ENCODE results near the gene HORMAD2.

HORMAD2 gene

DNA sequence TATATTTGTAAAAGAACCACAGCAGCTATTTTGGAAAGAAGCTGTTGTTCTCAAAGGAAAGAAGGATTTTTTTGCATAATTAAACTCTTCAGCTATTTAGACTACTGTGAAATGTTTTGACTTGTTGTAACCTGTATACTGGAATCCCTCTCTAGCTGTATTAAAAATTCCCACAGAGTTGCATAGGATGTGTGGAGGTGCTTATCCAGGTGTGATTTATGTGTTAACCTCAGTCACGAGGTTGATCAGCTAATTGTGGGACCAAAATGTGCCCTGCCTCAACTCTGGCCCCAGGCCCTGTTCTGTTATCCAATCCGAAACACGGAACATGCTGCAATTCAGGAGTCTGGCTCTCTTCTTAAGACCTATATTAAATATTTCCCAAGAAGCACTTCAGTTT, 96.2 kb downstream of the HORMAD2 start:
- TF ChIP-seq FOXP2 (optimal IDR thresholded peaks at IDR 0.05; ENCODE audit: borderline replicate concordance, extremely low read depth, extremely low read length, insufficient read depth) (no peak), SIN3A (IDR thresholded peaks at IDR 0.05; ENCODE audit: borderline replicate concordance, insufficient read depth, low read length) (no peak), POLR2AphosphoS5 (IDR thresholded peaks at IDR 0.05; ENCODE audit: low read depth, low read length) (no peak), TAF1 (IDR thresholded peaks at IDR 0.05; ENCODE audit: borderline replicate concordance, insufficient read depth, low read length) (no peak)
- TF ChIP-seq, protein P1, sequence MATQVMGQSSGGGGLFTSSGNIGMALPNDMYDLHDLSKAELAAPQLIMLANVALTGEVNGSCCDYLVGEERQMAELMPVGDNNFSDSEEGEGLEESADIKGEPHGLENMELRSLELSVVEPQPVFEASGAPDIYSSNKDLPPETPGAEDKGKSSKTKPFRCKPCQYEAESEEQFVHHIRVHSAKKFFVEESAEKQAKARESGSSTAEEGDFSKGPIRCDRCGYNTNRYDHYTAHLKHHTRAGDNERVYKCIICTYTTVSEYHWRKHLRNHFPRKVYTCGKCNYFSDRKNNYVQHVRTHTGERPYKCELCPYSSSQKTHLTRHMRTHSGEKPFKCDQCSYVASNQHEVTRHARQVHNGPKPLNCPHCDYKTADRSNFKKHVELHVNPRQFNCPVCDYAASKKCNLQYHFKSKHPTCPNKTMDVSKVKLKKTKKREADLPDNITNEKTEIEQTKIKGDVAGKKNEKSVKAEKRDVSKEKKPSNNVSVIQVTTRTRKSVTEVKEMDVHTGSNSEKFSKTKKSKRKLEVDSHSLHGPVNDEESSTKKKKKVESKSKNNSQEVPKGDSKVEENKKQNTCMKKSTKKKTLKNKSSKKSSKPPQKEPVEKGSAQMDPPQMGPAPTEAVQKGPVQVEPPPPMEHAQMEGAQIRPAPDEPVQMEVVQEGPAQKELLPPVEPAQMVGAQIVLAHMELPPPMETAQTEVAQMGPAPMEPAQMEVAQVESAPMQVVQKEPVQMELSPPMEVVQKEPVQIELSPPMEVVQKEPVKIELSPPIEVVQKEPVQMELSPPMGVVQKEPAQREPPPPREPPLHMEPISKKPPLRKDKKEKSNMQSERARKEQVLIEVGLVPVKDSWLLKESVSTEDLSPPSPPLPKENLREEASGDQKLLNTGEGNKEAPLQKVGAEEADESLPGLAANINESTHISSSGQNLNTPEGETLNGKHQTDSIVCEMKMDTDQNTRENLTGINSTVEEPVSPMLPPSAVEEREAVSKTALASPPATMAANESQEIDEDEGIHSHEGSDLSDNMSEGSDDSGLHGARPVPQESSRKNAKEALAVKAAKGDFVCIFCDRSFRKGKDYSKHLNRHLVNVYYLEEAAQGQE (IDR thresholded peaks at IDR 0.05; ENCODE audit: insufficient read depth in 1 of 2, low read depth in 2 of 2, low read length in 2 of 2), result no peak

DNA sequence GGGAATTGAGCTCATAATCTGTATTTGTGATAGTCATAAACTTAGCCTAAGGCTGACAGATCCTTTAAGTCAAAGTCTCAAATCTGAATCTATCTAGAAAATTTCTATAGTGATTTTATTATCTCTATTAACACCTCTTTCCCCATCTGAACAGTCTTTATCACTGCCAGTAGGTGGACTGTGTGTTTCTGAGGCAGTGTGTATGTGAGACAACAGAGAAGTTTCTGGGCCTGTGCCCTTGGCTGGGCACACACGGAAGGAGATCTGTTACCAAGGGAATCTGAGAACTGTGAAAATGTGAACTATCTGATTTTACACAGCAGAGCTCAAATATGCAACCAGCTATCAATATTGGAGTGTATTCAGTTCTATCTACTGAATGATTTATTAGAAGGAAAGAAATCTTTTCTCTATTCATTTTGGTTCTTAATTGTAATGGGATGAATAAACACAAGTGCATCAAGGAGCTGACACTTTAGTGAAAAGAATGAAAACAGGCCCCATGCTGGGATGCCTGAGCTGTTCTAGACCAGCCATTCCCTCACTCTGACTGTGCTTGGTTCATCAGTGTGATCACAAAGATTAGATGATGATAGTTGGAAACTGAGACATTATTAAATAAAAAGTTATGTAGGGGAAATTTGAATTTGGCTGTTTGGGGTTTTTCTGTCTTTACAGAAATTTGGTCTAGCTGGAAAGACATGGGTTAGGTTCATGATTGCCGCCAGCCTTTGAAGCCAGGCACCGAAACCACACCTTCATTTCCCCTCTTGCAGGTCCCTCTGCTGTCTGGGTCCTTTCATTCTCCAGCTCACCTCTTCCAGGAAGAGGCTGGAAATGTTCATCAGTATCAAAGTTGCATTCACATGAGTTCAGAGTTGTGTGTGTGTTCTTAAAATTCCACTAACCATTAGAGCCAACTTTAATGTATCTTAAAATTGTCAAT, 98.2 kb downstream of the HORMAD2 start:
- TF ChIP-seq TAF1 (IDR thresholded peaks at IDR 0.05; ENCODE audit: borderline replicate concordance, insufficient read depth, low read length) (no peak), SIN3A (IDR thresholded peaks at IDR 0.05; ENCODE audit: borderline replicate concordance, insufficient read depth, low read length) (no peak), FOXP2 (optimal IDR thresholded peaks at IDR 0.05; ENCODE audit: borderline replicate concordance, extremely low read depth, extremely low read length, insufficient read depth) (no peak), POLR2AphosphoS5 (IDR thresholded peaks at IDR 0.05; ENCODE audit: low read depth, low read length) (no peak)
- TF ChIP-seq, protein P1 (IDR thresholded peaks at IDR 0.05; ENCODE audit: insufficient read depth in 1 of 2, low read depth in 2 of 2, low read length in 2 of 2), result no peak

DNA sequence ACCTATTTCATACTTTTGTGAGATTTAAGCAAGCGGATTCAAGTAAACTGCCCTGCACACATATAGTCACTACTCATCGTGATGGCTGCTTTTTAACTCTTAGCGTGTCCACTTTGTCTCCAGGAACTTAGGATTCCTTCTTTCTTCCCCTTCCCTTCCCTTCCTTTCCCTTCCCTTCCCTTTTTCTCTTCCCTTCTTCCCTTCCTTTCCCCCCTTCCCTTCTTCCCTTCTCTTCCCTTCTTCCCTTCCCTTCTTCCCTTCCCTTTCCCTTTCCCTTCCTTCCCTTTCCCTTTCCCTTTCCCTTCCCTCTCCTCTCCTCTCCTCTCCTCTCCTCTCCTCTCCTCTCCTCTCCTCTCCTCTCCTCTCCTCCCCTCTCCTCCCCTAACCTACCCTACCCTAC, 100.4 kb downstream of the HORMAD2 start:
- TF ChIP-seq TAF1 (IDR thresholded peaks at IDR 0.05; ENCODE audit: borderline replicate concordance, insufficient read depth, low read length) (no peak), SIN3A (IDR thresholded peaks at IDR 0.05; ENCODE audit: borderline replicate concordance, insufficient read depth, low read length) (no peak), POLR2AphosphoS5 (IDR thresholded peaks at IDR 0.05; ENCODE audit: low read depth, low read length) (no peak), FOXP2 (optimal IDR thresholded peaks at IDR 0.05; ENCODE audit: borderline replicate concordance, extremely low read depth, extremely low read length, insufficient read depth) (no peak)
- TF ChIP-seq, protein P1 (IDR thresholded peaks at IDR 0.05; ENCODE audit: insufficient read depth in 1 of 2, low read depth in 2 of 2, low read length in 2 of 2), result no peak

DNA sequence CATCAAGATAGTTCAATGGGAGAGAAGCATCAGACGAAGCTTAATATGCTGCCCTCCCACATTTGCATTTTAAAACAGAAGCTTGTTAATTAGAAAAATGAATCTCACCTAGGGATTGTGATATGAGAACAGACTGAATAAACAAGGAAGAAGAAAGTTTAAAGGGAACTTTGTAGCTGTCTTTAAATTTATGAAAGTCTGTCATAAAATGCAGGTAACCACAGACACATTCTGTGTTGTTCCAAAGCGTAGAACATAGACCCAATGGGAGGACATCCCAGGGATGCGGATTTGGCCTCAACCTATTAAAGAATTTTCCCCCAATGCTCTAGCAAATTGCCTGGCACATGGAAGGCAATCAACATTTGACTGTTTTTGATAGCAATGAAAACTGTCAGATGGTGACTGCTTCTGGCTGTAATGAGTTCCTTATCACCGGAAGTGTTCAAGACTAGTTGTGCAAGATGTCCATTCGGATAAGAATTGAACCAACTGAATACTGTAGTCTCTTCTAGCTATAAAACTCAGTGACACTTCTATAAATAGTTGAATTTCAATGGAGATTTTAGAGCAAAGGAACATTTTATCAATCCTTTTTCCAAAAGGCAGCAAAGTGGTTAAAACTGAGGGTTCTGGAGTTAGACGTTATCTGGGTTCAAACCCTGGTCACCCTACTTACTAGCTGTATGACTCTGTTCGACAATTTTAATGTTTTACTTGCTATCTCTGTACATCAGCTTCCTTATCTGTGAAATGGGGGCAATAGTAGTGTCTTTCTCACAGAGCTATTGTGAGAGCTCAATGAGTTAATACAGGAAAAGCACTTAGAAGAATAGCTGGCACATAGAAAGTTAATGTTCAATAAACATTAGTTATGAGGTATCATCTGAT, 101.4 kb downstream of the HORMAD2 start:
- TF ChIP-seq SIN3A (IDR thresholded peaks at IDR 0.05; ENCODE audit: borderline replicate concordance, insufficient read depth, low read length), result no peak
- TF ChIP-seq FOXP2 (optimal IDR thresholded peaks at IDR 0.05; ENCODE audit: borderline replicate concordance, extremely low read depth, extremely low read length, insufficient read depth), result no peak
- TF ChIP-seq TAF1 (IDR thresholded peaks at IDR 0.05; ENCODE audit: borderline replicate concordance, insufficient read depth, low read length), result no peak
- no peak for TF ChIP-seq POLR2AphosphoS5 (IDR thresholded peaks at IDR 0.05; ENCODE audit: low read depth, low read length)
- TF ChIP-seq, protein P1 (IDR thresholded peaks at IDR 0.05; ENCODE audit: insufficient read depth in 1 of 2, low read depth in 2 of 2, low read length in 2 of 2), result no peak

All from PFSK-1 (cell line).